Measurements from ENCODE around the gene INPPL1. TPM values are rescaled to one million over a fixed set of nuclear protein-coding genes. Genes with fewer than 3 reads are reported as not detected.

Gene INPPL1, protein sequence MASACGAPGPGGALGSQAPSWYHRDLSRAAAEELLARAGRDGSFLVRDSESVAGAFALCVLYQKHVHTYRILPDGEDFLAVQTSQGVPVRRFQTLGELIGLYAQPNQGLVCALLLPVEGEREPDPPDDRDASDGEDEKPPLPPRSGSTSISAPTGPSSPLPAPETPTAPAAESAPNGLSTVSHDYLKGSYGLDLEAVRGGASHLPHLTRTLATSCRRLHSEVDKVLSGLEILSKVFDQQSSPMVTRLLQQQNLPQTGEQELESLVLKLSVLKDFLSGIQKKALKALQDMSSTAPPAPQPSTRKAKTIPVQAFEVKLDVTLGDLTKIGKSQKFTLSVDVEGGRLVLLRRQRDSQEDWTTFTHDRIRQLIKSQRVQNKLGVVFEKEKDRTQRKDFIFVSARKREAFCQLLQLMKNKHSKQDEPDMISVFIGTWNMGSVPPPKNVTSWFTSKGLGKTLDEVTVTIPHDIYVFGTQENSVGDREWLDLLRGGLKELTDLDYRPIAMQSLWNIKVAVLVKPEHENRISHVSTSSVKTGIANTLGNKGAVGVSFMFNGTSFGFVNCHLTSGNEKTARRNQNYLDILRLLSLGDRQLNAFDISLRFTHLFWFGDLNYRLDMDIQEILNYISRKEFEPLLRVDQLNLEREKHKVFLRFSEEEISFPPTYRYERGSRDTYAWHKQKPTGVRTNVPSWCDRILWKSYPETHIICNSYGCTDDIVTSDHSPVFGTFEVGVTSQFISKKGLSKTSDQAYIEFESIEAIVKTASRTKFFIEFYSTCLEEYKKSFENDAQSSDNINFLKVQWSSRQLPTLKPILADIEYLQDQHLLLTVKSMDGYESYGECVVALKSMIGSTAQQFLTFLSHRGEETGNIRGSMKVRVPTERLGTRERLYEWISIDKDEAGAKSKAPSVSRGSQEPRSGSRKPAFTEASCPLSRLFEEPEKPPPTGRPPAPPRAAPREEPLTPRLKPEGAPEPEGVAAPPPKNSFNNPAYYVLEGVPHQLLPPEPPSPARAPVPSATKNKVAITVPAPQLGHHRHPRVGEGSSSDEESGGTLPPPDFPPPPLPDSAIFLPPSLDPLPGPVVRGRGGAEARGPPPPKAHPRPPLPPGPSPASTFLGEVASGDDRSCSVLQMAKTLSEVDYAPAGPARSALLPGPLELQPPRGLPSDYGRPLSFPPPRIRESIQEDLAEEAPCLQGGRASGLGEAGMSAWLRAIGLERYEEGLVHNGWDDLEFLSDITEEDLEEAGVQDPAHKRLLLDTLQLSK
- total RNA-seq, result 112 TPM

DNA sequence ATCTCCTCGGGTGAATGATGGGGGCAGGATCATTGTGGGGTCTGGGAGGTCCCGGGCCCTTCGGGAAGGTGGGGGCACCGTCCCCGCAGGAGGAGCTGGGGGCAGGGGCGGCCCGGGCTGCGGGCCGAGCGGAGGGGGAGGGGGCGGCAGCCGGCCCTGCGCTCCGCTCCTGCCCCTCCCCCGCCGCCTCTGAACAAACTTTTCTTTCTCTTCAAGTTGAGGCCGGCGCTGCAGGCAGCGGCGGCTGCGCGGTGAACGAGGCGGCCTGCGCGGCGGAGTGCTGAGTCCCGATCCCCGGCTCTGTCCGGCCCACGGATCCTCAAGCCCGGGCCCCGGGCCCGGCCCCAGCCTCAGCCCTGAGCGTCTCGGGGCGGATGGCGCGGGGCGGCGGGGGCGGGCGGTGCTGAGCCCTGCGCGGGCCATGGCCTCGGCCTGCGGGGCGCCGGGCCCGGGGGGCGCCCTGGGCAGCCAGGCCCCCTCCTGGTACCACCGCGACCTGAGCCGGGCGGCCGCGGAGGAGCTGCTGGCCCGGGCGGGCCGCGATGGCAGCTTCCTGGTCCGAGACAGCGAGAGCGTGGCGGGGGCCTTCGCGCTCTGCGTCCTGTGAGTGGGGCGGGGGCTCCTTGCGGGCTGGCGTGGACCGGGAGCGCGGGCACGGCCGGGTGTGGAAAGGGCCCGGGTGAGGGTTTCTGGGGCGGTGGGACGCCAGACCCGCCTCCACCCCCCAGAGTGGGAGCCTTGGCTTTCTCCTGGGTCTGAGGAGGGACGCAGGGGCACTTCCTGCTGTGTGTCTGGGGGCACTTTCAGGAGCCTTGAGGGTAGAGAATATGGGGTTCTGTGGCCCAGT lies at the start of gene INPPL1:
INPPL1 (plus strand) TSS at position 204 of the 847 bp plus-strand sequence; CDS start at position 422, 218 bp downstream.

DNA sequence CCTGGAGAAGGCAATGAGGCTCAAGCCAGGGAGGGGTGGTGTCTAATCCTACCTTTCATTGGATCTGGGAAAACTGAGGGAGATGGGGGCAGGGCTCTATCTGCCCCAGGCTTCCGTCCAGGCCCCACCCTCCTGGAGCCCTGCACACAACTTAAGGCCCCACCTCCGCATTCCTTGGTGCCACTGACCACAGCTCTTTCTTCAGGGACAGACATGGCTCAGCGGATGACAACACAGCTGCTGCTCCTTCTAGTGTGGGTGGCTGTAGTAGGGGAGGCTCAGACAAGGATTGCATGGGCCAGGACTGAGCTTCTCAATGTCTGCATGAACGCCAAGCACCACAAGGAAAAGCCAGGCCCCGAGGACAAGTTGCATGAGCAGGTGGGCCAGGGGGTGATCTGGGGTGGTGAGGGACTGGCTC lies 32.6 kb upstream of the INPPL1 start, which contains the start of gene FOLR1:
FOLR1 (plus strand) TSS at position 180 of the 421 bp plus-strand sequence; CDS start at position 214, 34 bp downstream.

DNA sequence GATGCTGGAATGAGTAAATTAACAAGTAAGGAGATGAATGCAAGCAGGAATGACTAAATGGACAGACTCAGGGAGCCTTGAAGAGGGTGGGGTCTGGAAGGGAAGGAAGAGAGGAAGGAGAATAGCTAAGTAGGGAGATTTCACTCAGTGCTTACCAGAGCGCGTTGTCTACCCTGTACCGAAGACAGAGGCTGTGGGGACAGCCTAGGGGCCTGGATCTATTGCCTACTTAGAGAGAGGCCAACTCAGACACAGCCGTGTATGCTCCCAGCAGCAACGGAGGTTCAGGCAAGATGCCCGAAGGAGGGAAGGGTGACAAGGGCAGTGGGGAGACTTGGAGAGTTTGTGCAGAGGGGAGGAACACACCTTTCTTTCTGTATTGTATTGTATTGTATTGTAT lies 7.9 kb upstream of the INPPL1 start, which contains the start of gene FOLR2:
FOLR2 (plus strand) TSS at position 157 of the 400 bp plus-strand sequence. CDS start 1,791 bp downstream, outside the sequence.

DNA sequence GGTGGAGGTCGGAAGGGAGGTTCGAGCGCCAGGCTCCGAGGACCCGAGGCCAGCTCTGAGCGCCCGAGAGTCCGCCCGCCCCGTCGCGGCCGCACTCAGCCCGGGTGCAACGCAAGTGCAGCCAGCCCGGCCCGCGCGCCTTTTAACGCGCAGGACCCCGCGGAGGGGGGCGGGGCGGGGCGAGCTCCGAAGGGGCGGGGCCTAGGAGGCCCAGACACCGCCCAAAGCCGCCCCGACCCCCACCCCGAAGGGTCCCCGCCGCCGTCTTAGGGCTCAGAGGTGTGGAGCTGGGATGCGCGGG lies 19.4 kb downstream of the INPPL1 start, which contains the start of gene PHOX2A:
PHOX2A (minus strand) TSS at position 117 of the 301 bp plus-strand sequence. CDS start 172 bp downstream, outside the sequence.

Other genes with a start within 250 kb of the INPPL1 start
- gene IL18BP, start 225.9 kb upstream of the INPPL1 start, total RNA-seq, result 4.9 TPM
- gene NUMA1, start 144.2 kb upstream of the INPPL1 start, total RNA-seq, result 313 TPM
- 11.5 TPM for gene LRRC51, start 143.9 kb upstream of the INPPL1 start, total RNA-seq
- 85.5 TPM for gene LAMTOR1, start 121.5 kb upstream of the INPPL1 start, total RNA-seq
- gene TOMT, start 118.8 kb upstream of the INPPL1 start, total RNA-seq, result not detected
- gene ANAPC15, start 112.1 kb upstream of the INPPL1 start, total RNA-seq, result 11.7 TPM
- gene FOLR3, start 89.0 kb upstream of the INPPL1 start, total RNA-seq, result 2.3 TPM
- 20.3 TPM for gene FOLR1, start 32.6 kb upstream of the INPPL1 start, total RNA-seq
- 23.8 TPM for gene FOLR2, start 8.0 kb upstream of the INPPL1 start, total RNA-seq
- gene PHOX2A, start 19.4 kb downstream of the INPPL1 start, total RNA-seq, result not detected
- 27.2 TPM for gene CLPB, start 209.8 kb downstream of the INPPL1 start, total RNA-seq

All from metanephros (tissue), 1 donor.